Pons (tissue), 1 donor: ENCODE measurements around the gene ASB1.

Experiments used
- DNase-seq: peaks from one replicate; pipeline ENCODE4 v3.0.0-alpha.2; 2016; ENCODE audit warnings: low spot score

ASB1 gene

DNA sequence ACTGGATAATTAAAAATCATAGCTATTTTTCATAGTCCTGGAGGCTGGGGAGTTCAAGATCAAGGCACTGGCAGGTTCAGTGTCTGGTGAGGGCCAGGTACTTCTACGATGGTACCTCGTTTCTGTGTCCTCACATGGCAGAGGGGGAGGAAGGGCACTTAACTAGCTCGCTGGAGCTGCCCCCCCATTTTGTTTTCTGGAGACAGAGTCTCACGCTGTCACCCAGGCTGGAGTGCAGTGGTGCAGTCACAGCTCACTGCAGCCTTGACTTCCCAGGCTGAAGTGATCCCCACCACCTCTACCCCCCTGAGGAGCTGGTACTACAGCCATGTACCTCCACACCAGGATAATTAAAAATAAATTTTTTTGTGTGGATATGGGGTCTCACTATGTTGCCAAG, 40.3 kb downstream of the ASB1 start:
- no peak for DNase-seq

DNA sequence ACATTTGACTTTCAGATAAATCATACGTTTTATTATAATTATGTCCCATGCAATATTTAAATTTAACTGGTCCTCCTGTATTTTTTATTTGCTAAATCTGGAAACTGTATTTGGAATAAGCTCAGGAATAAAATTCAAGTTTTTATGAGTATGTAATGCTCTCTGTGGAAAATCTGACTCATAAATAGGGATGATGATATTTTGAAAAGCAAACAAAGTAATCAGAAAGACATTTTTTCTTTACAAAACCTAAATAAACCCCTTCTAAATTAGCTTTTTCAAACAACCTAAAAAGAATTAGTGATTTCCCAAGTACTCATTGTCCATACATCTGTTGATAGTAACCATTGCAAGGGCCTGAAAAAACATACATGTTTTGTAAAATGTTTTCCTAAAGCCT, 41.1 kb downstream of the ASB1 start:
- DNase-seq: no peak

DNA sequence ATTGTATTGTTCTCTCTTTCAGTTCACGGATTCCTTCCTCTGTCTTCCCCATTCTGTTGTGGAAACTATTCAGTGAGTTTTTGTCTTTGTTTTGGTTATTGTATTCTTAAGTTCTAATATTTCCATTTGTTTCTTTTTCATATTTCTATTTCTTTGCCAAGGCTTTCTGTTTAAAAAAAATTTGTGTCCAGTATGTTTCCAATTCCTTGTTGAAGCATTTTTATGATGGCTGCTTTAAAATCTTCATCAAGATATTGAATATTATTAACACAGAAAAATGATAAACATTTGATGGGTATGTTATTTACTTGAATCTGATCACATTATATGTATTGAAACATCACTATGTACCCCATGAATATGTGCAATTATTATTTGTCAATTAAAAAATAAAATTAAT, 42.4 kb downstream of the ASB1 start:
- DNase-seq: no peak

- no peak for DNase-seq
Observed at GRCh38 chr2:238473014-238473413, 46.3 kb downstream of the ASB1 start.

DNA sequence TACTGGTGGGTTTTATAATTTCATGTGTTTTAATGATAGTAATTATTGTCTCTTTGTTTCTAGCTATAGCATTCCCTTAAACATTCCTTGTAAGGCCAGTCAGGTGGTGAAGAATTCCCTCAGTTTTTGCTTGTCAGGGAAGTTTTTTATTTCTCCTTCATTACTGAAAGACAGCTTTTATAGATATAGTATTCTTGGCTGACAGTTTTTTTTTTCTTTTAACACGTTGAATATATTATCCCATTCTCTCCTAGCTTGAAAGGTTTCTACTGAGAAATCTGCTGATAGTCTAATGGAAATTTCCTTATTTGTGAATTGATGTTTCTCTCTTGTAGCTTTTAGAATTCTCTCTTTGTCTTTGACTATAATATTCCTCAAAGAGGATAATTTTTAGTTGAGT, 46.8 kb downstream of the ASB1 start:
- DNase-seq: no peak

GRCh38 chr2:238475034-238475433, 48.3 kb downstream of the ASB1 start:
- no peak for DNase-seq

- no peak for DNase-seq
Observed at GRCh38 chr2:238475566-238475965, 48.8 kb downstream of the ASB1 start.

- no peak for DNase-seq
Observed at GRCh38 chr2:238476258-238476657, 49.5 kb downstream of the ASB1 start.

- no peak for DNase-seq
Observed at GRCh38 chr2:238478216-238478615, 51.5 kb downstream of the ASB1 start.

DNA sequence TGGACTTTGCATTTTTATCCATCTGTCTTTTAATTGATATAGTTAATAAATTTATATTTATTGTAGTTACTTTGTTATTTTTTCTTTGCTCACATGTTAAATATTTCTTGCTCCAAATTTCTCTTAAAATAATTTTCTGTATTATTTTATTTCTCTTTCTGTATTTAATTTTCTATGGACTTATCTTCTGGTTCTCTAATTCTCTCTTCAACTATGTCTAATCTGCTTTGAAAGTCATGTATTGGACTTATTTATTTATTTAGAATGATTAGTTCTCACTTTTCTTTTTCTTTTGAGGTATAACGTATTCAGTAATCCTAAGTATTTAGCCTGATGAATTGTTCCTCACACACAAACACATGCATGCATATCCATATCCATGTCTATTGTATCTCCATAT, 53.1 kb downstream of the ASB1 start:
- no peak for DNase-seq

GRCh38 chr2:238483021-238483420, 56.3 kb downstream of the ASB1 start:
- no peak for DNase-seq

DNA sequence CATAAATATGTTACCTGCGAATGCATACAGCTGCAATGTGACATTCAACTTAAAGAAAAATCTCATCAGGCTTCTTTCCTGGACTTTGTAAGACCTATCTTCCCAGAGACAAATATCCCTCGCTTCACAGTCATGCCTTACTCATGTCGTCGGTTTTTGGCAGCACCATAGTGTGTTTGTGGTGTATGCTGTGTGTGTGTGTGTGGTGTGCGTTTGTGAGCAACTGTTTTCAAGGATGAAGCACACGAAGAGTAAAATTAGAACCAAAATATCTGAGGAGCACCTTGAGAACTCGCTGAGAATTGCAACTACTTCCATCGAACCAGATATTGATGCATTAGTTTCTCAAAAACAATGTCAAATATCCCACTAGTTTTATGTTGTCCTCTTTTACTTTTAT, 56.9 kb downstream of the ASB1 start:
- DNase-seq: no peak

- DNase-seq: no peak
Observed at GRCh38 chr2:238484522-238485452, 58.1 kb downstream of the ASB1 start.

DNA sequence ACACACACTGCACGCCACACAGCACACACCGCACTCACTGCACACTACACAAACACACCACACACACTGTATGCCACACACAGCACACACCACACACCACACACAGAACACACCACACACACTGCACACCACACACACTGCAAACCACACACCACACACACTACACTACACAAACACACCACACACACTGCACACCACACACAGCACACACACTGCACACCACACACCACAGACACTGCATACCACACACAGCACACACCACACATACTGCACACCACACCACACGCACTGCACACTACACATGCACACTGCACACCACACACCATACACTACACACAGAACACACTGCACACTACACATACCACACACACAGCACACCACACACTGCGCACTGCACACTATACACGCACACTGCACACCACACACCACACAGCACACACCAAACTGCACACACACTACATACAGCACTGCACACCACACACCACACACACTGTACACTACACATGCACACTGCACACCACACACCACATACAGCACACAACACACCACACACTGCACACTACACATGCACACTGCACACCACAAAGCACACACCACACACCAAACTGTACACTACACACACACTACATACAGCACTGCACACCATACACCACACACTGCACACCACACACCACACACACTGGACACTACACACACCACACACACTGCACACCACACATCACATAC, 59.6 kb downstream of the ASB1 start:
- no peak for DNase-seq

DNA sequence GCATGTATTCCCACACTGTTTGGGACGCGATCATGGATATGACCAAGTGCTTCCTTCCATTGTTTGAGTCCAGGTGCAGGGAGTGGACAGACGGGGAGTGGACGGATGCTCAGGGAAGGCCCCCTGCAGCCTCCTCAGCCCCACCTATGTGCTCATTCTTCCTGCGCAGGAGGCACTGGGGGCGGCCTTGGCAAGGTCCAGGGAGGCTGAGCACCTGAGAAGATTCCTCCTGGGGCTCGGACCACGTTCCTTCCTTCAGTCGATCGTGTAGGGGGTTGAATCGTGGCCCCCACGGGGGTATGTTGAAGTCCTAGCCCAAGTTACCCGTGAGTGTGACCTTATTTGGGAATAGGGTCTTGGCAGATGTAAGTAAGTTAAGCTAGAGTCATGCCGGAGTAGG, 60.4 kb downstream of the ASB1 start:
- DNase-seq: no peak

GRCh38 chr2:238487652-238488346, 61.1 kb downstream of the ASB1 start:
- no peak for DNase-seq

GRCh38 chr2:238488347-238488826, 61.7 kb downstream of the ASB1 start:
- DNase-seq: no peak

GRCh38 chr2:238489431-238489830, 62.7 kb downstream of the ASB1 start:
- no peak for DNase-seq

- no peak for DNase-seq
Observed at GRCh38 chr2:238489896-238490295, 63.2 kb downstream of the ASB1 start.

DNA sequence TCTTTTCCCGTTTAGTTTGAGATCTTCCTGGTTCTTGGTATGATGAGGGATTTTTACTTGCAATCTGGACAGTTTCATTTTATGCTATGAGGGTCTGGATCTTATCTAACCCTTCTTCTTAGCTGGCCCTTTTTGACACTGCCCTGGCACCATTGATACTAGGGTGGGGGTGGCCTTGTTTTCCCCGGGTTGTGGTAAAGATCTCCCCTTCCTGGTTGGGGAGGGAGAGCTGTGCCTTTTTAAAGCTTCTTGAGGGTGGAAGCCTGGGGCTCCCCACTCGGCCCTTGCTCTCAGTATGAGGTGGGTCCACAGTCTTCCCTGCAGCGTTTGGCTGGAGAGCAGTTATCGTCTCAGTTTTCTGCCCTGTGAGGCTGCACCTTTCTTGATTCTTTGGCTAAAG, 66.1 kb downstream of the ASB1 start:
- DNase-seq: no peak

DNA sequence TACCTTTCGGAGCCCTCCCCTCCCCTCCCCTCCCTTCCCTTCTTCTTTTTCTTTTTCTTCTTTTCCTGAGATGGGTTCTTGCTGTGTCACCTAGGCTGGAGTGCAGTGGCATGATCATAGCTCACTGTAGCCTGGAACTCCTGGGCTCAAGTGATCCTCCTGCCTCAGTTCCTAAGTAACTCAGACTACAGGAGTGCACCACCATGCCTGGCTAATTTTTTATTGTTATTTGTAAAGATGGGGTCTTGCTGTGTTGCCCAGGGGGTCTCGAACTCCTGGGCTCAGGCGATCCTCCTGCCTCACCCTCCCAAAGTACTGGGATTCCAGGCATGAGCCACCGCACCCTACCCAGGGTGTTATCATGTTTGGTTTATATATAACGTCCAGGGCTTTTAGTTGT, 66.7 kb downstream of the ASB1 start:
- DNase-seq: no peak

DNA sequence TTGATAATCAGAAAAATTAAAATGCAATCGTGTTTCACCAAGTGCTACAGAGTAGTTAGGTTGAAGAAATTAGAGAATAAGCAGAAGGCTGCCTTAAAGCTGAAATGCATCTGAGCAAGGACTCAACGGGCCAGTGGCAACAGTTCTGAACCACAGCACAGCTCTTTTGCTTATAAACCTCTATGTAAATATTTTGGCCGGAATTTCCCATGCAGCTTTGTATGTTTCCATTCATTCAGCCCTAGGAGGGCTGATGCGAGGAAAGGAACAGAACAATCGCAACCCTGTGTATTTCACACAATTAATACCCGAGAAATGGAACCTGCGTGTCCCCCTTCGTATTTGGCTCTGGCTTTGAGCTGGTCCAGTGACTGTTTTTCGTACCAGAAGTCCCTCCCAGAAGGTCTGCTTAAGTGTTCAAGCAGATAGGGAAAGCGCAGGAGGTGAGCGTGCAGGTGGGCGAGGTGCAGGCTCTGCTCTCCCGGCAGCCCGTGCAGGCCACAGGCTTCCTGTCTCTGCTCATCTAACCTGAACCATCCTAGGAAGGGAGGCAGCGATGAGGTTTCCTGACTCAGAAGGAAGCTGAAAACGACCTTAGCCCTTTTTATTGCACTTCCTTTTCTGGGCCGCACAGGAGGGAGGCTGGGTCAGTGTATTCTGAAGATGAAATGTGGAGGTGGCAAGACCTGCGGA, 67.3 kb downstream of the ASB1 start:
- no peak for DNase-seq
